ENCODE measurements around the gene STPG3.

Gene STPG3

GRCh38 chr9:137278061-137278701 lies 27.1 kb downstream of the STPG3 start:
- DNase-seq, result no peak

GRCh38 chr9:137278721-137279711 lies 27.9 kb downstream of the STPG3 start:
- DNase-seq, result no peak

- no peak for DNase-seq
Measured at GRCh38 chr9:137279741-137280473, 28.8 kb downstream of the STPG3 start.

- no peak for DNase-seq
Measured at GRCh38 chr9:137280474-137281344, 29.6 kb downstream of the STPG3 start.

- DNase-seq, result no peak
Measured at GRCh38 chr9:137281345-137282116, 30.4 kb downstream of the STPG3 start.

- peak in 4 of 56 donors; percentile 13 to 37 (median 26) for DNase-seq
Measured at GRCh38 chr9:137286975-137287383, 35.9 kb downstream of the STPG3 start.

GRCh38 chr9:137293094-137293481 lies 42.0 kb downstream of the STPG3 start:
- peak in 2 of 56 donors; percentile 37 to 46 for DNase-seq

- no peak for DNase-seq
Measured at GRCh38 chr9:137293482-137294090, 42.5 kb downstream of the STPG3 start.

GRCh38 chr9:137294091-137294680 lies 43.1 kb downstream of the STPG3 start:
- DNase-seq, result no peak

GRCh38 chr9:137294681-137295237 lies 43.7 kb downstream of the STPG3 start:
- no peak for DNase-seq

- DNase-seq, result no peak
Measured at GRCh38 chr9:137295238-137295811, 44.2 kb downstream of the STPG3 start.

GRCh38 chr9:137295849-137296669 lies 45.0 kb downstream of the STPG3 start:
- no peak for DNase-seq

- peak in 1 of 56 donors; percentile 35 for DNase-seq
Measured at GRCh38 chr9:137296670-137297664, 45.9 kb downstream of the STPG3 start.

GRCh38 chr9:137297966-137298365 lies 46.9 kb downstream of the STPG3 start:
- no peak for DNase-seq

- peak in 13 of 56 donors; percentile 21 to 73 (median 45) for DNase-seq
Measured at GRCh38 chr9:137298401-137299202, 47.5 kb downstream of the STPG3 start.
